ENCODE data around the gene TAB3. TPM values are rescaled to one million over a fixed set of nuclear protein-coding genes. Genes with fewer than 3 reads are reported as not detected.

The TAB3 gene
- total and polyA plus RNA-seq, 2 of the 4 experiments (the other 2 are of a cell fraction), result 4.7 to 6.4 TPM

- Histone ChIP-seq H4K8ac (ENCODE audit: low read depth in 2 of 2, low read length in 2 of 2) (no peak overlapping the region), H2BK20ac (ENCODE audit: low read depth, low read length) (no peak overlapping the region), H2BK15ac (ENCODE audit: low read depth, low read length) (no peak overlapping the region), H2AK5ac (ENCODE audit: low read depth, low read length) (no peak overlapping the region), H3K36me3 (ENCODE audit: control insufficient read depth, insufficient read depth, low read length) (no peaks in the 10 kb centered on the region), H2BK120ac (ENCODE audit: low read depth, low read length) (no peak overlapping the region), H3K4me2 (ENCODE audit: low read depth, low read length) (no peak overlapping the region), H3K56ac (ENCODE audit: extremely low read depth, insufficient read depth, low read length) (no peak overlapping the region), H3K9ac (ENCODE audit: low read depth, low read length) (no peak overlapping the region), H3K4ac (ENCODE audit: low read depth, low read length) (no peak overlapping the region), H3K23ac (ENCODE audit: low read depth, low read length) (no peak overlapping the region), H3K4me3 (ENCODE audit: insufficient read depth, low read depth, low read length) (no peak overlapping the region), H4K20me1 (ENCODE audit: insufficient read depth, low read length) (no peaks in the 10 kb centered on the region), H3K9me1 (ENCODE audit: insufficient read depth, low read length) (peaks cover 7% of the 10 kb centered on the region), H3K18ac (ENCODE audit: low read depth, low read length) (no peak overlapping the region), H3K79me1 (ENCODE audit: low read depth in 1 of 2, low read length in 2 of 2) (no peaks in the 10 kb centered on the region), H3K27me3 (ENCODE audit: control insufficient read depth, insufficient read depth, low read length) (no peaks in the 10 kb centered on the region), H4K91ac (ENCODE audit: insufficient read depth, low read depth, low read length) (no peak overlapping the region), H3K27ac (ENCODE audit: insufficient read depth, low read length) (no peak overlapping the region), H3K9me3 (ENCODE audit: control insufficient read depth, insufficient read depth, low read length) (peaks cover 23% of the 10 kb centered on the region), H3K14ac (replicated peaks; ENCODE audit: low read depth, low read length) (no peak overlapping the region), H4K5ac (ENCODE audit: low read depth, low read length) (no peak overlapping the region), H2BK5ac (ENCODE audit: low read depth, low read length, poor library complexity, severe bottlenecking) (no peak overlapping the region), H2AFZ (replicated peaks; ENCODE audit: low read length, poor library complexity) (no peak overlapping the region), H2AK9ac (replicated peaks; ENCODE audit: low read depth, low read length, poor library complexity) (no peak overlapping the region), H3K4me1 (ENCODE audit: control insufficient read depth, insufficient read depth, low read length) (no peaks in the 10 kb centered on the region)
- in situ Hi-C loops (cut with MboI; ENCODE audit: low sequenced_read_pairs), result no loop called here
- ChIA-PET CTCF (no interaction called here), POLR2A (ENCODE audit: unreplicated experiment) (no interaction called here)
- no CpG with 5 or more reads among the region's 1 CpG for WGBS, 2 experiments (ENCODE audit: extremely low coverage in 2 of 2, insufficient read length in 1 of 2)
- no TSS peak for BruUV-seq (replicated peaks)
- dilution Hi-C loops (cut with HindIII; ENCODE audit: low sequenced_read_pairs, unreplicated experiment), result no loop called here
- DNase-seq (no peak), ATAC-seq (ENCODE audit: low read depth) (no peak)
- intact Hi-C loops (cut with micrococcal nuclease), result no loop called here
- TF ChIP-seq RAD21 (IDR thresholded peaks at IDR 0.05; ENCODE audit: low read length) (no peak), MAZ (IDR thresholded peaks at IDR 0.05; ENCODE audit: borderline replicate concordance, low read depth, low read length) (no peak), MXI1 (IDR thresholded peaks at IDR 0.05; ENCODE audit: borderline replicate concordance, low read depth, low read length) (no peak), ELK1 (IDR thresholded peaks at IDR 0.05; ENCODE audit: borderline replicate concordance, low read depth, low read length) (no peak), RCOR1 (IDR thresholded peaks at IDR 0.05; ENCODE audit: insufficient replicate concordance, low read length) (no peak), NFE2L2 (IDR thresholded peaks at IDR 0.05; ENCODE audit: low read depth, low read length) (no peak), SMC3 (IDR thresholded peaks at IDR 0.05; ENCODE audit: low read depth, low read length) (no peak), CTCF (conservative IDR thresholded peaks at IDR 0.05; ENCODE audit: low read depth, low read length) (no peak)
These were observed 88.2 kb downstream of the TAB3 start for GRCh38 chrX:30800901-30801300.

Data from IMR-90 (cell line).